Loucy (cell line): Measurements from ENCODE around the gene PPP3CA.

Source experiments
- H2AFZ ChIP-seq: fragments of 200-600 bp; sonication (generic); 2 replicates; pipeline ENCODE4 v1.6.0; 2016; ENCODE audit warnings: antibody characterized with exemption, mild to moderate bottlenecking, low read length, moderate library complexity
- H3F3A ChIP-seq: fragments of 200-600 bp; 2 replicates; pipeline ENCODE4 v1.6.0; 2016; ENCODE audit warnings: antibody characterized with exemption, low read depth, mild to moderate bottlenecking
- H3K27me3 ChIP-seq: fragments of 200-600 bp; sonication (generic); 2 replicates; pipeline ENCODE4 v1.6.1; 2014; ENCODE audit warnings: low read length, mild to moderate bottlenecking; ENCODE audit not compliant: insufficient read depth, poor library complexity, severe bottlenecking
- H3K36me3 ChIP-seq: fragments of 200-600 bp; sonication (generic); 2 replicates; pipeline ENCODE4 v1.6.1; 2016; ENCODE audit warnings: low read length; ENCODE audit not compliant: insufficient read depth
- H3K4me1 ChIP-seq: fragments of 200-600 bp; sonication (generic); 2 replicates; pipeline ENCODE4 v1.5.1; 2014; ENCODE audit warnings: low read length, mild to moderate bottlenecking; ENCODE audit not compliant: insufficient read depth, poor library complexity, severe bottlenecking
- H3K4me2 ChIP-seq: fragments of 200-600 bp; sonication (generic); 2 replicates; pipeline ENCODE4 v1.6.0; 2014; ENCODE audit warnings: antibody characterized with exemption, low read length, low read depth, mild to moderate bottlenecking; ENCODE audit not compliant: poor library complexity, severe bottlenecking
- H3K4me3 ChIP-seq: fragments of 200-600 bp; sonication (generic); 2 replicates; pipeline ENCODE4 v1.5.1; 2014; ENCODE audit warnings: low read length, mild to moderate bottlenecking, mixed read lengths; ENCODE audit not compliant: poor library complexity, severe bottlenecking
- H3K79me2 ChIP-seq: fragments of 200-600 bp; sonication (generic); 2 replicates; pipeline ENCODE4 v1.6.1; 2014; ENCODE audit warnings: low read length; ENCODE audit not compliant: insufficient read depth
- H3K9ac ChIP-seq: fragments of 200-600 bp; sonication (generic); 2 replicates; pipeline ENCODE4 v1.6.0; 2014; ENCODE audit warnings: mild to moderate bottlenecking, low read depth, low read length, moderate library complexity; ENCODE audit not compliant: poor library complexity, severe bottlenecking
- H3K9me2 ChIP-seq: fragments of 200-600 bp; sonication (generic); replicated peaks from 2 replicates; pipeline ENCODE4 v1.6.1; 2016; ENCODE audit warnings: low read depth, low read length, mixed read lengths
- H3K9me3 ChIP-seq: fragments of 200-600 bp; sonication (generic); 2 replicates; pipeline ENCODE4 v1.6.1; 2014; ENCODE audit warnings: mild to moderate bottlenecking, antibody characterized with exemption, low read length, low read depth; ENCODE audit not compliant: insufficient read depth
- H4K20me1 ChIP-seq: fragments of 200-600 bp; sonication (generic); 2 replicates; pipeline ENCODE4 v1.6.0; 2014; ENCODE audit warnings: antibody characterized with exemption, low read length, mild to moderate bottlenecking; ENCODE audit not compliant: insufficient read depth, poor library complexity, severe bottlenecking
- CTCF ChIP-seq: fragments of 200-600 bp; sonication (generic); conservative IDR thresholded peaks from 2 replicates; pipeline ENCODE4 v1.5.1; 2014; ENCODE audit warnings: mild to moderate bottlenecking, antibody characterized with exemption, low read length
- EZH2phosphoT487 ChIP-seq: fragments of 200-600 bp; IDR thresholded peaks from 2 replicates; pipeline ENCODE4 v1.6.1; 2018; ENCODE audit warnings: antibody characterized with exemption, mild to moderate bottlenecking, moderate library complexity, borderline replicate concordance

PPP3CA gene

GRCh38 chr4:101322743-101323142 lies 24.6 kb downstream of the PPP3CA start:
- Histone ChIP-seq H3K79me2 (peaks cover 79% of the 10 kb centered on the region), H3K4me2 (no peak overlapping the region), H4K20me1 (peaks cover 11% of the 10 kb centered on the region), H3K9me2 (no peaks in the 10 kb centered on the region), H3K9me3 (no peaks in the 10 kb centered on the region), H2AFZ (no peak overlapping the region), H3K4me3 (no peak overlapping the region), H3K27me3 (no peaks in the 10 kb centered on the region), H3K36me3 (no peaks in the 10 kb centered on the region), H3K9ac (no peak overlapping the region), H3K4me1 (peaks cover 5% of the 10 kb centered on the region), H3F3A (no peaks in the 10 kb centered on the region)
- TF ChIP-seq CTCF (no peak), EZH2phosphoT487 (no peak)

- Histone ChIP-seq H4K20me1 (peaks cover 9% of the 10 kb centered on the region), H3K9ac (no peak overlapping the region), H3F3A (no peaks in the 10 kb centered on the region), H3K36me3 (no peaks in the 10 kb centered on the region), H3K27me3 (no peaks in the 10 kb centered on the region), H3K4me1 (peaks cover 2% of the 10 kb centered on the region), H3K9me3 (no peaks in the 10 kb centered on the region), H3K4me3 (no peak overlapping the region), H3K79me2 (peaks cover 74% of the 10 kb centered on the region), H3K4me2 (no peak overlapping the region), H2AFZ (no peak overlapping the region), H3K9me2 (no peaks in the 10 kb centered on the region)
- no peak for TF ChIP-seq CTCF
- TF ChIP-seq EZH2phosphoT487, result no peak
Measured at GRCh38 chr4:101321481-101322042, 25.8 kb downstream of the PPP3CA start.

GRCh38 chr4:101315786-101316185 lies 31.5 kb downstream of the PPP3CA start:
- Histone ChIP-seq H3K4me2 (no peak overlapping the region), H3K9me2 (no peaks in the 10 kb centered on the region), H3K27me3 (no peaks in the 10 kb centered on the region), H3K4me1 (no peaks in the 10 kb centered on the region), H3K9ac (no peak overlapping the region), H2AFZ (no peak overlapping the region), H3K4me3 (no peak overlapping the region), H3F3A (no peaks in the 10 kb centered on the region), H4K20me1 (peaks cover 6% of the 10 kb centered on the region), H3K9me3 (no peaks in the 10 kb centered on the region), H3K36me3 (no peaks in the 10 kb centered on the region; the same call in 1 of the 2 replicates), H3K79me2 (peaks cover 59% of the 10 kb centered on the region)
- no peak for TF ChIP-seq CTCF
- TF ChIP-seq EZH2phosphoT487, result no peak
